Adipocyte (in vitro differentiated cells): ENCODE data around the gene SYNGAP1.

Experiments used
- DNase-seq: peaks from one replicate; pipeline ENCODE4 v3.0.0-alpha.2; 2015; ENCODE audit warnings: low read depth
- H3K27me3 ChIP-seq: replicated peaks from 2 replicates; pipeline ENCODE4 v1.7.0; 2013; ENCODE audit warnings: mild to moderate bottlenecking, low read length, moderate library complexity; ENCODE audit not compliant: control insufficient read depth, insufficient read depth
- H3K36me3 ChIP-seq: 2 replicates; pipeline ENCODE4 v1.7.0; 2013; ENCODE audit warnings: low read length, mild to moderate bottlenecking, moderate library complexity; ENCODE audit not compliant: control insufficient read depth, insufficient read depth, severe bottlenecking
- H3K4me1 ChIP-seq: 2 replicates; pipeline ENCODE4 v1.7.0; 2013; ENCODE audit warnings: mild to moderate bottlenecking, low read length, moderate library complexity; ENCODE audit not compliant: control insufficient read depth, insufficient read depth
- H3K4me3 ChIP-seq: 2 replicates; pipeline ENCODE4 v1.7.0; 2013; ENCODE audit warnings: mild to moderate bottlenecking, low read length, moderate library complexity
- H3K9ac ChIP-seq: 2 replicates; pipeline ENCODE4 v1.7.0; 2013; ENCODE audit warnings: mild to moderate bottlenecking, low read length, moderate library complexity
- H3K9me3 ChIP-seq: 2 replicates; pipeline ENCODE4 v1.7.0; 2013; ENCODE audit warnings: mild to moderate bottlenecking, low read length, moderate library complexity; ENCODE audit not compliant: control insufficient read depth

Gene SYNGAP1

DNA sequence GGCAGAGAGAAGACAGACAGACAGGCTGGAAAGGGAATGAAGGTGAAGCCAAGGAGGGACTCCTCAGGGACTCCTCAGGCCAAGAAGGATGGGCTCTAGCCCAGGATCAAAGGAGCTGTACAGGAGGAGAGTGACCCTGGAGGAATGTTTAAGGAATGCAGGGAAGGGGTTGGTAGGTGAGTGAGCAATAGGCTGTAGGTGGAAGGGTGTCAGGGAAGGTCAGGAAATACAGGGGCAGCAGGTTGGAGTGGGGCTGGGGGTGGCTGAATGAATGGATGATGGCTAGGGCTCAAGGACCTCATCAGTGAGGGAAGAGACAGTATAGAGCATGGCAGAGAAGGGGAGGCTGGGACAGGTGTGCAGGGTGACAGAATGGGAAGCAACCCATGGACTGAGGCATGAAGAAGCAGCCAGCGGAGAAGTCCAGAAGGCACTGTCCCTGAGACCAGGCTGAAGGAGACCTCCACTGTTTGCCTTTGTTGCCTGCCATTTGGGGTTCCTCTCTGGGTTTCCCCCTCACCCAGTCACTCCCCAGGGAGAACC lies 13.2 kb downstream of the SYNGAP1 start:
- Histone ChIP-seq H3K4me3 (no peak overlapping the region), H3K27me3 (no peaks in the 10 kb centered on the region), H3K9me3 (no peaks in the 10 kb centered on the region), H3K36me3 (peaks cover 29% of the 10 kb centered on the region), H3K9ac (no peak overlapping the region), H3K4me1 (peaks cover 24% of the 10 kb centered on the region)
- DNase-seq: no peak

DNA sequence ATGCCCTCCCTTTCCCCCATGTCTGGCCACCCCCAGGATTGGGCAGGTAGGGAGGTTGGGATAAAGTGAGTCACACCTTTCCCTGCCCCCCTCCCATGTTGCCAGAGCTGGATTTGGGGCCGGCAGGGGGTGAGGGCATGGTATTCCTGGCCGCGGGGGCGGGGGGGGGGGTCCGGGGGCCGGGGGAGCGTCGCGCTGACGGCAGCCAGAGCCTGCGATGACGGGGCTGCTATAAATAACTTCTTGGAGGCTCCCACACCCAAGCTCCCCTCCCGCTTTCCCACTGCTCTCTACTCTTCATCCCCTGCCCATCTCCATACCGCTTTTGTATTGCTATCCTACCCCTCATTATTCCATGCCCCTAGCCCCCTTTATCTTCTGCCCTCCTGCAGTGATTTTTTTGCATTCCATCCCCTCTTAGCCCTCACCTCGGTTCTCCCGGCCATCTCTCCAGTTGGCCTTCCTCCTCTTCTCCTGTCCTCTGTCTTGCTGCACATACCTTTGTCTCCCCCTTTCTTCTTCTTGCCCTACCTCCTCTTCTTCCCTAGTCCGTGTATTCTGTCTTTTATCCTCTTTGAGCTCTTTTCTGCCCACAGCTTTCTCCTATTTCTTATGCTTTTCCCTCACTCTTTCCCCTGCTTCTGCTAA lies 13.8 kb downstream of the SYNGAP1 start:
- H3K4me3 ChIP-seq: no peak overlapping the region
- no peak overlapping the region for H3K9ac ChIP-seq
- DNase-seq: peak; percentile 38
- no peaks in the 10 kb centered on the region for H3K9me3 ChIP-seq
- peaks cover 32% of the 10 kb centered on the region for H3K36me3 ChIP-seq
- H3K4me1 ChIP-seq: peaks cover 18% of the 10 kb centered on the region
- H3K27me3 ChIP-seq: no peaks in the 10 kb centered on the region

DNA sequence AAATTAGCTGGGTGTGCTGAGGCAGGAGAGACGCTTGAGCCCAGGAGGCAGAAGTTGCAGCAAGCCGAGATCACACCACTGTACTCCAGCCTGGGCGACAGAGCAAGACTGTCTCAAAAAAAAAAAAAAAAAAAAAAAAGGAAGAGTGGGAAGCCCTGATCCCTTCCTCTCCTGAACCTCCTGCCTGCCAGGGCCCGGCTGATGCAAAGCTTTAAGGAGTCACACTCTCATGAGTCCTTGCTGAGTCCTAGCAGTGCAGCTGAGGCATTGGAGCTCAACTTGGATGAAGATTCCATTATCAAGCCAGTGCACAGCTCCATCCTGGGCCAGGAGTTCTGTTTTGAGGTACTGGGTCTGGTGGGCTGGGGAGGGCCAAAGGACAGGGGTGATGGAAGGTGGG lies 15.1 kb downstream of the SYNGAP1 start:
- Histone ChIP-seq H3K4me3 (no peak overlapping the region), H3K27me3 (no peaks in the 10 kb centered on the region), H3K9me3 (no peaks in the 10 kb centered on the region), H3K9ac (no peak overlapping the region), H3K36me3 (peaks cover 36% of the 10 kb centered on the region), H3K4me1 (peaks cover 10% of the 10 kb centered on the region)
- no peak for DNase-seq

DNA sequence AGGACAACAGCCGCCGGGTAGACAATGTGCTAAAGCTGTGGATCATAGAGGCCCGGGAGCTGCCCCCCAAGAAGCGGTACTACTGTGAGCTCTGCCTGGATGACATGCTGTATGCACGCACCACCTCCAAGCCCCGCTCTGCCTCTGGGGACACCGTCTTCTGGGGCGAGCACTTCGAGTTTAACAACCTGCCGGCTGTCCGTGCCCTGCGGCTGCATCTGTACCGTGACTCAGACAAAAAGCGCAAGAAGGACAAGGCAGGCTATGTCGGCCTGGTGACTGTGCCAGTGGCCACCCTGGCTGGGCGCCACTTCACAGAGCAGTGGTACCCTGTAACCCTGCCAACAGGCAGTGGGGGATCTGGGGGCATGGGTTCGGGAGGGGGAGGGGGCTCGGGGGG lies 17.8 kb downstream of the SYNGAP1 start:
- no peaks in the 10 kb centered on the region for H3K4me1 ChIP-seq
- no peaks in the 10 kb centered on the region for H3K27me3 ChIP-seq
- no peak for DNase-seq
- H3K9ac ChIP-seq: no peak overlapping the region
- no peaks in the 10 kb centered on the region for H3K9me3 ChIP-seq
- peaks cover 46% of the 10 kb centered on the region for H3K36me3 ChIP-seq
- no peak overlapping the region for H3K4me3 ChIP-seq

DNA sequence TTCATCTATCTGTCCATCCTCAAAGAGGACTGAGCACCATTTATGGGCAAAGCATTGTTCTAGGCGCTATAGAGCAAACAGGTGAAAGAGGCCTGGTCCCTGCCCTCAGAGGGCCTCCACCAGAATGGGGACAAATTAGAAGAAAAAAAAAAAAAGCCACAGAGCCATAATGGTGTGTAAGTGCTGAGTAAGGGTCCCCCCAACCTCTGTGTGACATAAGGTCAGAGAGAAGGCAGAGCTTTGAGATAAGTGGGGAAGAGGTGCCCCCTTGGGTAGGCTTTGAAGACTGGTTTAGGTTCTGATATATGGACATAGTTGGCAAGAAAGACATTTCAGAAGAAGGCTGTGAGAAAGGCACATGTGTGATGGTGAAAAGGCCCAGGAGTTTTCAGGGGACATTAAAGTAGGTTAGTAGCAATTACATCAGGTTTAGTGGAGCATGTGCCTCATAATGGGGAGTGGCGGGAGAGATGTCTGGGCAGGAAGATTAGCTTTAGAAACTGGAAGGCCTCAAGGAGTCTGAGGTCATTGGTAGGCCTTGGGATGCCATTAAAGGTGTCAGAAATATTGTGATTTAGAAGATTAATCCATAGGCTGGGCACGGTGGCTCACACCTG lies 19.2 kb downstream of the SYNGAP1 start:
- H3K4me3 ChIP-seq: no peak overlapping the region
- no peak for DNase-seq
- no peaks in the 10 kb centered on the region for H3K27me3 ChIP-seq
- H3K9me3 ChIP-seq: no peaks in the 10 kb centered on the region
- peaks cover 56% of the 10 kb centered on the region for H3K36me3 ChIP-seq
- no peaks in the 10 kb centered on the region for H3K4me1 ChIP-seq
- H3K9ac ChIP-seq: no peak overlapping the region

DNA sequence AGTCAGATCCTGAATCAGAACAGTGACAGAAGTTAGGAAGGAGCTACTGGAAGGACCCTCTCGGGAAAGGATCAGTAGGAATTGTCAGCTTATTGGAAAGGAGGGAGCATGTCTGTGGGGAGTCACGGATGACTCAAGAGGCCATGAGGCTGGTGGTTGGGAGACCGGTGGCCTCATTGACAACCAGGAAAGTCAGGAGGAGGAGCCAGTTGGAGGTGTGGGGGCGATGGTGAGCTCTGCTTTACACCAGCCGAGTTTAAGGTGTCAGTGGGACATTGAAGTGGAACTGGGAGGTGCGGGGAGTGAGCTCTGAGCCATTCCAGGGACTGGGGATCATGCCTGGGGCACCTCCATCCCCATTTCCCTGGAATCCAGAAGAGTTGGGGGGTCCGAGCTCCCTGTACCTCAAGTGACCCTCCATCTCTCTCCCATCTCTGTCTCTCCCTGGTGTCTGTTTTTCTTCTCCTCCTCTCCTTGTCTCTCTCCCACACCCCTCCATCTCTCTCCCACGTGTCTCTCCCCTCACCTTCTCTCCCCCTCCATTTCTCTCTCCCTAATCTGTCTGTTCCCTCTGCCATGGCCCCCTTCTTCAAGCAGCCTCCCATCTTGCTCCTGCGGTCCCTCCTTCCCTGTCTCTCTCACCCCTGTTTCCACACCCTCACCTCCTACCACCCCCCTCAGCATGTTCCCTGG lies 20.2 kb downstream of the SYNGAP1 start:
- no peak for DNase-seq
- Histone ChIP-seq H3K9me3 (no peaks in the 10 kb centered on the region), H3K4me3 (no peak overlapping the region), H3K27me3 (no peaks in the 10 kb centered on the region), H3K9ac (no peak overlapping the region), H3K4me1 (peaks cover 2% of the 10 kb centered on the region), H3K36me3 (peaks cover 63% of the 10 kb centered on the region)

DNA sequence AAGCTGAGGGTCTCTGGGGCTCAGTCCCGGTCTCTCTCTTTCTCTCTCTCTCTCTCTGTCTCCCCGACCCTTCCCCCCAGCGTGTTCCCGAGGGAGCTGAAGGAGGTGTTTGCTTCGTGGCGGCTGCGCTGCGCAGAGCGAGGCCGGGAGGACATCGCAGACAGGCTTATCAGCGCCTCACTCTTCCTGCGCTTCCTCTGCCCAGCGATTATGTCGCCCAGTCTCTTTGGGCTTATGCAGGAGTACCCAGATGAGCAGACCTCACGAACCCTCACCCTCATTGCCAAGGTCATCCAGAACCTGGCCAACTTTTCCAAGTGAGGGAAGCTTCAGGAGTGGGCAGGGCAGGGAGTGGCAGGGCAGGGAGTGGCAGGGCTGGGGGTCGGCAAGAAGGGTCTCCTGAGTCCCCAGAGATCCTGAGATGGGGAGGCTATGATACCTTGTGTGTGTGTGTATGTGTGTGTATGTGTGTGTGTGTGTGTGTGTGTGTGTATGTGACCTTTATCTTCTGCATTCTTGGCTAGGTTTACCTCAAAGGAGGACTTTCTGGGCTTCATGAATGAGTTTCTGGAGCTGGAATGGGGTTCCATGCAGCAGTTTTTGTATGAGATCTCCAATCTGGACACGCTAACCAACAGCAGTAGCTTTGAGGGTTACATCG lies 20.9 kb downstream of the SYNGAP1 start:
- Histone ChIP-seq H3K27me3 (no peaks in the 10 kb centered on the region), H3K4me1 (peaks cover 3% of the 10 kb centered on the region), H3K9me3 (no peaks in the 10 kb centered on the region), H3K36me3 (peaks cover 56% of the 10 kb centered on the region), H3K4me3 (no peak overlapping the region), H3K9ac (no peak overlapping the region)
- DNase-seq: no peak

DNA sequence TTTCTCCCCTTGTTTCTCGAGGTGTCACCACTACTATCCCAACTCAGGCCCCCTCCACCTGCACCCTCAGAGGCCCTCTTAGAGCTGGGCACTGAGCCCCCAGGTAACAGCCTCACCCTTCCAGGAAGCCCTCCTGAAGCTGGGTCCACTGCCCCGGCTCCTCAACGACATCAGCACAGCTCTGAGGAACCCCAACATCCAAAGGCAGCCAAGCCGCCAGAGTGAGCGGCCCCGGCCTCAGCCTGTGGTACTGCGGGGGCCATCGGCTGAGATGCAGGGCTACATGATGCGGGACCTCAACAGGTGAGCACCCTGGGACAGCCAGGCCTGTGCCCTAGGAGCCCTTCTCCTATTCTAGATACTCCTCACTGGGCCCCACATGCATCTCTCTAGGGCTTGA lies 21.6 kb downstream of the SYNGAP1 start:
- Histone ChIP-seq H3K9me3 (no peaks in the 10 kb centered on the region), H3K4me1 (peaks cover 3% of the 10 kb centered on the region), H3K36me3 (peaks cover 54% of the 10 kb centered on the region)

DNA sequence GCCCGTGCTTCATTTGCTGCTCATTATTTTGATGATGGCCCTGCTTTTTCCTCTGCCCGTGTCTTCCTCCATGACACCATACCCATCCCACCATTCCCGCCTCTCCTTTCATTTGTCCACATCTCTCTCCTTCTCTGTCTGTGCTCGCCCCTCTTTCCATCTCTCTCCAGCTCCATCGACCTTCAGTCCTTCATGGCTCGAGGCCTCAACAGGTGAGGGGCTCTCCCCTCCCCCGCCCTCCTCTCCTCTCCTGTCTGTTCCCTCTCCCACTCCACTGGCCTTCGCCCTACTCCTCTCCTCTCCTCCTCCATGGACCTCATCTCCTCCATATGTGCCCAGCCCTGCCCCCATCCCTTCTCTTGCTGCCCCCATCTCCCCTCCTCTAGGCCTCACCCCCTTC lies 22.4 kb downstream of the SYNGAP1 start:
- Histone ChIP-seq H3K27me3 (no peaks in the 10 kb centered on the region), H3K4me1 (peaks cover 3% of the 10 kb centered on the region), H3K36me3 (peaks cover 46% of the 10 kb centered on the region), H3K9me3 (no peaks in the 10 kb centered on the region), H3K9ac (no peak overlapping the region), H3K4me3 (no peak overlapping the region)
- no peak for DNase-seq

More for the DNA sequence above, 21.6 kb downstream of the SYNGAP1 start:
- Histone ChIP-seq H3K4me3 (no peak overlapping the region), H3K9ac (no peak overlapping the region), H3K27me3 (no peaks in the 10 kb centered on the region)
- no peak for DNase-seq

DNA sequence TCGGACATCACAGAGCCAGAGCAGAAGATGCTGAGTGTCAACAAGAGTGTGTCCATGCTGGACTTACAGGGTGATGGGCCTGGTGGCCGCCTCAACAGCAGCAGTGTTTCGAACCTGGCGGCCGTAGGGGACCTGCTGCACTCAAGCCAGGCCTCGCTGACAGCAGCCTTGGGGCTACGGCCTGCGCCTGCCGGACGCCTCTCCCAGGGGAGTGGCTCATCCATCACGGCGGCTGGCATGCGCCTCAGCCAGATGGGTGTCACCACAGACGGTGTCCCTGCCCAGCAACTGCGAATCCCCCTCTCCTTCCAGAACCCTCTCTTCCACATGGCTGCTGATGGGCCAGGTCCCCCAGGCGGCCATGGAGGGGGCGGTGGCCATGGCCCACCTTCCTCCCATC lies 23.2 kb downstream of the SYNGAP1 start:
- DNase-seq: no peak
- Histone ChIP-seq H3K9me3 (no peaks in the 10 kb centered on the region), H3K36me3 (peaks cover 46% of the 10 kb centered on the region), H3K4me3 (no peak overlapping the region), H3K27me3 (no peaks in the 10 kb centered on the region), H3K9ac (no peak overlapping the region), H3K4me1 (peaks cover 3% of the 10 kb centered on the region)
